PC-3 (cell line): ENCODE data around the gene PCDHGA7. TPM values are rescaled to one million over a fixed set of nuclear protein-coding genes. Genes with fewer than 3 reads are reported as not detected.

Experiments
- ATAC-seq: fragments of 200-7000 bp; cut with Tn5 transposase; 2 replicates; pipeline ENCODE4 v1.9.1; 2020; ENCODE audit warnings: mild to moderate bottlenecking, moderate library complexity
- BruUV-seq: library from RNA; stranded (reverse); fragments of 400-500 nt; replicated peaks from 2 replicates; lab custom pipeline; 2021; lab: Mats Ljungman, UMichigan
- CTCF ChIA-PET: fragments of 300-600 bp; sonication (Branson Sonifier 250); formaldehyde crosslinking; loops from one replicate; lab custom pipeline; 2022; ENCODE audit warnings: antibody characterized with exemption; lab: Charles Lee
- POLR2A ChIA-PET: fragments of 300-600 bp; sonication (Branson Sonifier 250); formaldehyde crosslinking; loops from one replicate; lab custom pipeline; 2022; ENCODE audit warnings: antibody characterized with exemption; ENCODE audit not compliant: unreplicated experiment; lab: Charles Lee
- DNase-seq: peaks from one replicate; pipeline ENCODE4 v3.0.0-alpha.2; 2015
- H2AFZ ChIP-seq: fragments of 300-600 bp; sonication (generic); 2 replicates; pipeline ENCODE4 v1.6.0; 2016; ENCODE audit warnings: antibody characterized with exemption, low read length
- H3F3A ChIP-seq: fragments of 300-600 bp; sonication (generic); one replicate; pipeline ENCODE4 v1.6.0; 2017; ENCODE audit warnings: antibody characterized with exemption, low read length, control low read depth, mild to moderate bottlenecking; ENCODE audit not compliant: unreplicated experiment
- H3K27ac ChIP-seq: fragments of 300-600 bp; sonication (generic); 2 replicates; pipeline ENCODE4 v1.5.1; 2016; ENCODE audit warnings: mild to moderate bottlenecking, low read length
- H3K27me3 ChIP-seq: fragments of 300-600 bp; sonication (generic); 2 replicates; pipeline ENCODE4 v1.6.1; 2016; ENCODE audit warnings: low read length, mixed read lengths
- H3K36me3 ChIP-seq: fragments of 300-600 bp; sonication (generic); 2 replicates; pipeline ENCODE4 v1.6.1; 2016; ENCODE audit warnings: low read depth, mixed run types, low read length, mixed read lengths
- H3K4me1 ChIP-seq: fragments of 300-600 bp; sonication (generic); 2 replicates; pipeline ENCODE4 v1.5.1; 2016; ENCODE audit warnings: low read length; ENCODE audit not compliant: insufficient read depth
- H3K4me2 ChIP-seq: fragments of 300-600 bp; sonication (generic); 2 replicates; pipeline ENCODE4 v1.6.0; 2016; ENCODE audit warnings: low read length
- H3K4me3 ChIP-seq: fragments of 300-600 bp; sonication (generic); 2 replicates; pipeline ENCODE4 v1.5.1; 2016; ENCODE audit warnings: mild to moderate bottlenecking, low read length, mixed read lengths
- H3K79me2 ChIP-seq: fragments of 300-600 bp; sonication (generic); 2 replicates; pipeline ENCODE4 v1.6.1; 2017; ENCODE audit warnings: low read length, mixed read lengths
- H3K9ac ChIP-seq: fragments of 300-600 bp; sonication (generic); 2 replicates; pipeline ENCODE4 v1.6.0; 2016; ENCODE audit warnings: mild to moderate bottlenecking, low read length
- H3K9me2 ChIP-seq: fragments of 300-600 bp; sonication (generic); replicated peaks from 2 replicates; pipeline ENCODE4 v1.6.1; 2016; ENCODE audit warnings: mixed run types, low read length, mixed read lengths
- H3K9me3 ChIP-seq: fragments of 300-600 bp; sonication (generic); 2 replicates; pipeline ENCODE4 v1.6.1; 2016; ENCODE audit warnings: low read length, mixed read lengths
- H4K20me1 ChIP-seq: fragments of 300-600 bp; sonication (generic); 2 replicates; pipeline ENCODE4 v1.6.1; 2016; ENCODE audit warnings: low read length, mixed read lengths
- EZH2 ChIP-seq: fragments of 300-600 bp; sonication (generic); IDR thresholded peaks from one replicate; pipeline ENCODE4 v1.6.1; 2017; ENCODE audit warnings: antibody characterized with exemption, mild to moderate bottlenecking, low read length; ENCODE audit not compliant: unreplicated experiment
- EZH2phosphoT487 ChIP-seq: fragments of 300-600 bp; sonication (generic); IDR thresholded peaks from 2 replicates; pipeline ENCODE4 v1.6.1; 2018; ENCODE audit warnings: mild to moderate bottlenecking, antibody characterized with exemption, low read length, borderline replicate concordance
- intact Hi-C: fragments of 100-400 bp; cut with micrococcal nuclease; formaldehyde crosslinking; loops from 2 replicates; pipeline ENCODE4 v1.9.0; 2023
- total RNA-seq: library from RNA; depleted of rRNA; stranded (reverse); fragments of >200 nt; gene quantifications from 2 replicates; pipeline ENCODE4 v1.2.3, GENCODE V29; 2014
- TF ChIP-seq, protein P1 (sequence below): fragments of 300-600 bp; sonication (generic); conservative IDR thresholded peaks from 2 replicates; pipeline ENCODE4 v1.5.1; 2017; ENCODE audit warnings: antibody characterized with exemption, low read depth, mild to moderate bottlenecking, low read length

Gene PCDHGA7
- total RNA-seq, 1 experiment from 2014 or later, result 0.51 TPM

DNA sequence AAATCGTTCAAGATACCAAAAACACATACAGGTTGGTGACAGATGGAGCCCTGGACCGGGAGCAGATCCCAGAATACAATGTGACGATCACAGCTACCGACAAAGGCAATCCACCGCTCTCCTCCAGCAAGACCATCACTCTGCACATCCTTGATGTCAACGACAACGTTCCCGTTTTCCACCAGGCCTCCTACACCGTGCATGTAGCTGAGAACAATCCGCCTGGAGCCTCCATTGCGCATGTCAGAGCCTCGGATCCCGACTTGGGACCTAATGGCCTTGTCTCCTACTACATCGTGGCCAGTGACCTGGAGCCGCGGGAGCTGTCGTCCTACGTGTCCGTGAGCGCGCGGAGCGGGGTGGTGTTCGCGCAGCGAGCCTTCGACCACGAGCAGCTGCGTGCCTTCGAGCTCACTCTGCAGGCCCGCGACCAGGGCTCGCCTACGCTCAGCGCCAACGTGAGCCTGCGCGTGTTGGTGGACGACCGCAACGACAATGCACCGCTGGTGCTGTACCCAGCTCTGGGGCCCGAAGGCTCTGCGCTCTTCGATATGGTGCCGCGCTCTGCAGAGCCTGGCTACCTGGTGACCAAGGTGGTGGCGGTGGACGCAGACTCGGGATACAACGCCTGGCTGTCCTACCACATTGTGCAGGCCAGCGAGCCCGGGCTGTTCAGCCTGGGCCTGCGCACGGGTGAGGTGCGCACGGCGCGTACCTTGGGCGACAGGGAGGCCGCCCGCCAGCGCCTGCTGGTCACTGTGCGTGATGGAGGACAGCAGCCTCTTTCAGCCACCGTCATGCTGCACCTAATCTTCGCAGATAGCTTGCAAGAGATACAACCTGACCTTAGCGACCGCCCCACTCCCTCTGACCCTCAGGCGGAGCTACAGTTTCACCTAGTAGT lies 10.7 kb upstream of the PCDHGA7 start:
- Histone ChIP-seq H3K27me3 (no peaks in the 10 kb centered on the region), H4K20me1 (no peaks in the 10 kb centered on the region), H3F3A (no peaks in the 10 kb centered on the region), H3K9me2 (no peaks in the 10 kb centered on the region), H2AFZ (no peak overlapping the region), H3K4me3 (no peak overlapping the region), H3K36me3 (no peaks in the 10 kb centered on the region), H3K79me2 (no peaks in the 10 kb centered on the region), H3K4me1 (no peaks in the 10 kb centered on the region), H3K27ac (no peak overlapping the region), H3K4me2 (no peak overlapping the region), H3K9me3 (no peaks in the 10 kb centered on the region), H3K9ac (no peak overlapping the region)
- TF ChIP-seq EZH2phosphoT487 (no peak), EZH2 (no peak)
- TF ChIP-seq, protein P1, sequence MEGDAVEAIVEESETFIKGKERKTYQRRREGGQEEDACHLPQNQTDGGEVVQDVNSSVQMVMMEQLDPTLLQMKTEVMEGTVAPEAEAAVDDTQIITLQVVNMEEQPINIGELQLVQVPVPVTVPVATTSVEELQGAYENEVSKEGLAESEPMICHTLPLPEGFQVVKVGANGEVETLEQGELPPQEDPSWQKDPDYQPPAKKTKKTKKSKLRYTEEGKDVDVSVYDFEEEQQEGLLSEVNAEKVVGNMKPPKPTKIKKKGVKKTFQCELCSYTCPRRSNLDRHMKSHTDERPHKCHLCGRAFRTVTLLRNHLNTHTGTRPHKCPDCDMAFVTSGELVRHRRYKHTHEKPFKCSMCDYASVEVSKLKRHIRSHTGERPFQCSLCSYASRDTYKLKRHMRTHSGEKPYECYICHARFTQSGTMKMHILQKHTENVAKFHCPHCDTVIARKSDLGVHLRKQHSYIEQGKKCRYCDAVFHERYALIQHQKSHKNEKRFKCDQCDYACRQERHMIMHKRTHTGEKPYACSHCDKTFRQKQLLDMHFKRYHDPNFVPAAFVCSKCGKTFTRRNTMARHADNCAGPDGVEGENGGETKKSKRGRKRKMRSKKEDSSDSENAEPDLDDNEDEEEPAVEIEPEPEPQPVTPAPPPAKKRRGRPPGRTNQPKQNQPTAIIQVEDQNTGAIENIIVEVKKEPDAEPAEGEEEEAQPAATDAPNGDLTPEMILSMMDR, result no peak
- POLR2A ChIA-PET, result no interaction called here
- CTCF ChIA-PET, result no interaction called here
- no peak for DNase-seq
- BruUV-seq, result no TSS peak
- no peak for ATAC-seq
- intact Hi-C loops, result no loop called here

GRCh38 chr5:141373673-141374317 lies 8.7 kb upstream of the PCDHGA7 start, which contains the start of gene PCDHGA6:
Gene PCDHGA6, plus strand, starts transcription at chr5:141373891. Its CDS starts 193 bp downstream, at chr5:141374084.
- no peak within 1 kb of the TSS for H3K4me2 ChIP-seq
- H3K79me2 ChIP-seq, result no peaks in the 10 kb centered on the region
- no peak within 1 kb of the TSS for H3K4me3 ChIP-seq
- no peaks in the 10 kb centered on the region for H3K9me2 ChIP-seq
- TF ChIP-seq, protein P1, result no peak
- TF ChIP-seq EZH2 (no peak), EZH2phosphoT487 (no peak)
- no peak within 1 kb of the TSS for H3K9ac ChIP-seq
- POLR2A ChIA-PET, result no interaction called here
- no peaks in the 10 kb centered on the region for H4K20me1 ChIP-seq
- H2AFZ ChIP-seq, result no peak within 1 kb of the TSS
- no peaks in the 10 kb centered on the region for H3K9me3 ChIP-seq
- CTCF ChIA-PET, result no interaction called here
- H3K36me3 ChIP-seq, result no peaks in the 10 kb centered on the region
- ATAC-seq, result no peak
- H3K27ac ChIP-seq, result no peak within 1 kb of the TSS
- no peaks in the 10 kb centered on the region for H3F3A ChIP-seq
- no peak for DNase-seq
- no TSS peak for BruUV-seq
- H3K27me3 ChIP-seq, result no peaks in the 10 kb centered on the region
- intact Hi-C loops, result no loop called here
- H3K4me1 ChIP-seq, result no peaks in the 10 kb centered on the region
